Tibial nerve (tissue), 3 donors: ENCODE results near the gene STIMATE.

Experiments
- CTCF ChIP-seq, 5 experiments: fragments of 200-600 bp in 3 of 5; fragments of 450-650 bp in 2 of 5; sonication (generic) in 3 of 5; IDR thresholded peaks; one replicate each; pipeline ENCODE4 v1.5.1; 2016 to 2019; ENCODE audit warnings: antibody characterized with exemption in 5 of 5, mild to moderate bottlenecking in 3 of 5, moderate library complexity in 2 of 5
- POLR2A ChIP-seq, 2 donors: fragments of 450-650 bp; IDR thresholded peaks; one replicate each; pipeline ENCODE4 v1.6.1; 2017; ENCODE audit warnings: antibody characterized with exemption in 2 of 2, mild to moderate bottlenecking in 2 of 2, moderate library complexity in 2 of 2

- TF ChIP-seq CTCF (IDR thresholded peaks at IDR 0.05): no peak
- no peak for TF ChIP-seq POLR2A (IDR thresholded peaks at IDR 0.05)
Measured at GRCh38 chr3:52848617-52849016, 48.7 kb downstream of the STIMATE start.
